Choroid plexus epithelial cell (primary cell): ENCODE measurements around the gene XDH.

Experiments
- DNase-seq: peaks from one replicate; pipeline ENCODE4 v3.0.0-alpha.2; 2010; ENCODE audit warnings: low read depth
- H3K4me3 ChIP-seq: 2 replicates; pipeline ENCODE4 v1.5.1; 2011; ENCODE audit warnings: low read depth, mild to moderate bottlenecking, control low read depth, low read length, moderate library complexity
- TF ChIP-seq, protein P1 (sequence below): conservative IDR thresholded peaks from 2 replicates; pipeline ENCODE4 v1.5.1; 2011; ENCODE audit warnings: low read depth, mild to moderate bottlenecking, control low read depth, inconsistent platforms, low read length, moderate library complexity

Gene XDH

DNA sequence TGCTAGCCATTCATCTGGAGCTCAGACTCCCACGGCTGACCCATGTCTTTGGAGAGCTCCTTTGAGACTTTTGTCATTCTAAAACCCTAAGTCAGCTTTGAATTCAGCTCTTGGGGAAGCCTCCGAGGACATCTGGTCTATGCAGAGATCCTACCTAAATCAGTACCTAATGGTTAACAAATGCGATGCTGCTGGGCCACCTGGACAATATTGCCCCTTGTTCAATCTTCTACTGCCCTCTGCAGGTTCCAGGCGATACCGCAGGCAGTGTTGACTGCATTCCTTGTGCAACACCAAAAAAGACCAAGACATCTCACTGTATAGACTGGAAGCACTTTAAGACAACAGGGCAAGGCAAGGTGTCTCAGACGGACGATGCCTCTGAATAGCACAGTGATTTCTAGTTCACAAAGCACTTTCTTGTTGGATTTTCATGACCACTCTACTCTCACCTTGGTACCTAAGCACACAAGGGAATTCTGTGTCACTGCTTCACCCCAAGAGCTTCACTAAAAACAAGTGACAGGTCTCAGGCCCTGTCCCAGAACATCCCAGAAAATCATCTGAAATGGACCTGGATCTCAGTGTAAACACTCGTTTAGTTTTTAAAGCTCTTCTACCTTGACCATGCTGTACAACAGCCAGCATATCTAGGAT is 80.9 kb downstream of the XDH start:
- H3K4me3 ChIP-seq, result no peak overlapping the region
- peak; percentile 93 for DNase-seq
- TF ChIP-seq, protein P1, sequence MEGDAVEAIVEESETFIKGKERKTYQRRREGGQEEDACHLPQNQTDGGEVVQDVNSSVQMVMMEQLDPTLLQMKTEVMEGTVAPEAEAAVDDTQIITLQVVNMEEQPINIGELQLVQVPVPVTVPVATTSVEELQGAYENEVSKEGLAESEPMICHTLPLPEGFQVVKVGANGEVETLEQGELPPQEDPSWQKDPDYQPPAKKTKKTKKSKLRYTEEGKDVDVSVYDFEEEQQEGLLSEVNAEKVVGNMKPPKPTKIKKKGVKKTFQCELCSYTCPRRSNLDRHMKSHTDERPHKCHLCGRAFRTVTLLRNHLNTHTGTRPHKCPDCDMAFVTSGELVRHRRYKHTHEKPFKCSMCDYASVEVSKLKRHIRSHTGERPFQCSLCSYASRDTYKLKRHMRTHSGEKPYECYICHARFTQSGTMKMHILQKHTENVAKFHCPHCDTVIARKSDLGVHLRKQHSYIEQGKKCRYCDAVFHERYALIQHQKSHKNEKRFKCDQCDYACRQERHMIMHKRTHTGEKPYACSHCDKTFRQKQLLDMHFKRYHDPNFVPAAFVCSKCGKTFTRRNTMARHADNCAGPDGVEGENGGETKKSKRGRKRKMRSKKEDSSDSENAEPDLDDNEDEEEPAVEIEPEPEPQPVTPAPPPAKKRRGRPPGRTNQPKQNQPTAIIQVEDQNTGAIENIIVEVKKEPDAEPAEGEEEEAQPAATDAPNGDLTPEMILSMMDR, result peak; percentile 100

DNA sequence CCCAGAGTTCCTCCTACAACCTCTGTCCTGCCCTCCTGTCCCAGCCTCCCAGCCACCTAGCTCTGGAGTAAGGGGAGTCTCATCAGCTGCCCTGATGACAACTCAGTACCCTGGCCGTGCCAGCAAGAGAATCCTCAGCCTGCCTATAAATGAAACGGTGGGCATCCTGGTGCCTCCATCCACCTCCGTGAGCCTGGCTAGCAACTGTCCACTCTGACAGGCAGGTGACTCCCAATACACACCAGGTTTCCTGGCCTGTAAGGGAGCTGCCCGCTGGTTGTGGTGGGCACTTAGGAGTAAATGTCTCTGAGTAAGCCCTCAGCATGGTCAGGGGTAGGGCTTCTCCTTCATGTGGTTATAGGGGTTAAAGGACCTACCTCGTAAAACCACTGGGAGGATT is 81.5 kb downstream of the XDH start:
- TF ChIP-seq, protein P1, result no peak
- H3K4me3 ChIP-seq, result no peak overlapping the region
- DNase-seq, result no peak

DNA sequence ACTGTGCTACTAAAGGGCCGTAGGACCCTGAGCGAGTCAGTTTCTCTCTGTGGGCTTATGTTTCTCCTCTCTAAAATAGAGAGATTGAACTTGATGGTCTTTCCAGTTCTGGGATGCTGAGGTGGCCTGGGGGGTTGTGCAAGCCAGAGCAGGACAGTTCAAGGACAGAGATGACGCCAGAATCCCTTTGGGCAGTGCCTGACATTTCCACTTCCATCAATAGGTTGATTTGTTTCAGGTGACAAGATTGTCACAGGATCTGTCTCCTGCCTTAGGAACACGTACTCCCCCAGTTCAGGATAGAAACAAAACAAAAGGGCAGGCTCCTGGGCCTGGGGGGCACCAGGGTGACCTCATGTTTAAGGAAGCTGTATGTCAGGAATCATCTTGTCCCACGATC is 82.0 kb downstream of the XDH start:
- TF ChIP-seq, protein P1, result no peak
- no peak overlapping the region for H3K4me3 ChIP-seq
- DNase-seq, result no peak

DNA sequence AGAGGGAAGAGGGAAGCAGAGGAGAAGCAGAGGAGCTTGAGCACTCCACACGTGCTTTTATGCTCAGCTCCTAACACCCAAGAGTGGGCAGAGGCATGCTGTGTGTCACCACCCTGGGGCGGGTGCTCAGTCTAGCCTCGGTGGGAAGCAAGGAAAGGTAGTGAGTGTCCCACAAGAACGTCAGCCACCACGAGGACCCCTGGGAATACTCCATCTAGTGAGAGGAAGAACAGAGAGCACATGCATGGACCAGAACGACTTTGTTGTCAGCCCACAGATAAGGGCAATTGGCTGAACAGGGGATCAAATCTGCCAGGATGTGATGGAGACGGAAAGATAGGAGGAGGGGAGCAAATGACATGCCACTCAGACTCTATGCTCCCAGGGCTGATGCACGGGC is 83.4 kb downstream of the XDH start:
- no peak for DNase-seq
- TF ChIP-seq, protein P1, result no peak
- no peak overlapping the region for H3K4me3 ChIP-seq

DNA sequence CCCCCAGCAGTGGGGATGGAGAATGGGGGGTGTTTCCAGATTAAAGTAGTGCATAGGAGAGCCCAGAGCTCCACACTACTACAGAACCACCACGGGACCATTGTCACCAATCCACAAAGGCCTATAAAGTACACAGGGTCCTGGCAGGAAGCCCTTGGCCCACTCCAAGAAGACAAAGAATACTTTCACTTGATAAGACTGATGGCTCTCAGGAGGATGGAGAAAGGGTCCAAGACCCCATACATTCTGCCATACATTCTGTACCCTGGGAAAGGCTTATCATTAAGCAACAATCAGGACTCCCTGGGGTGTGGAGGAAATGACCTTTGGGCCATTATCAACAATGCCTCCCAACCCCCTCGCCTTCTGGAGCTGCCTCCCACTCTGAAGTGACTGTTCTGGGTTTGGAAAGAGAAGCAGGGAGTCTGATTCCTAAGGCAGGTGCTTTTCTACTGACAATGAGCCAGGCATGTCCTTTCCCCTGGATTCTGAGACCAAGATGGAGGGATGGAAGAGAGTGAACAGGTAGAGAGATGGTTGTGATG is 85.4 kb downstream of the XDH start:
- DNase-seq, result no peak
- H3K4me3 ChIP-seq, result no peak overlapping the region
- TF ChIP-seq, protein P1, result no peak

DNA sequence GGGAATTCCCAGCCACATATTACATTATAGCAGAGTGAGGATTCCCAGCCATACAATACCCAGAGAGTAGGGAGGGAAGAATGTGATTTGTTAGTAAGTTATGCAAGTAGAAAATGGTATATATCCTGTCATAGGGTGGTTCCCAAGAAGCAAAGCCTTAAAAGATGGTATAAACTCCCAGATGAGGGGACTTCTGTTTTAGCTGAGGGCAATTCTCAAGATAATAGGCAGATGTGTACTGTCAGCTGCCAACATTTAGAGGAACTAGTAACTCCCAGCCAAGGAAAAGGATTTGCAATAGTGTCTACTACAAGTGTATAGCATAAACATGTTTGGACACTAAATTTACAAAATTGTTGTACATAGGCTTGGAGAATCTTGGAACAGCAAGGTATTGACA is 86.5 kb downstream of the XDH start:
- TF ChIP-seq, protein P1, result no peak
- DNase-seq, result no peak

DNA sequence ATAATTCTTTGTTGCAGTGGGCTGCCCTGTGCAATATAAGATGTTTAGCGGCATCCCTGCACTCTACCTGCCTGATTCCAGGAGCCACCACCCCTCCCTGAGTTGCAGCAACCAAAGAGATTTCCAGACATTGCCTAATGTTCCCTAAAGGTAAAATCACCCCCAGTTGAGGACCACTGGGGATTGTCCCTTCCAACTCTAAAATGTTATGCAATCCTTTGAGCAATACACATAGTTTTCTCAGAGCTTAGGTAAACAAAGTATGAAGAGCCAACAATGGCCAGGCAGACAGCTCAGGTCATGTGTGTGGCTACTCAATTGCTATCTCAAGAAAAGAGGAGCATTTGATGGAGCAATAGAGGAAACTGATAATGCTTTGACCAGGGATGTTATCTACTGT is 87.0 kb downstream of the XDH start:
- TF ChIP-seq, protein P1, result no peak
- H3K4me3 ChIP-seq, result no peak overlapping the region
- DNase-seq, result peak; percentile 37

More for the DNA sequence above, 86.5 kb downstream of the XDH start:
- H3K4me3 ChIP-seq, result no peak overlapping the region
